ENCODE results near the gene ZDHHC5.

DNA sequence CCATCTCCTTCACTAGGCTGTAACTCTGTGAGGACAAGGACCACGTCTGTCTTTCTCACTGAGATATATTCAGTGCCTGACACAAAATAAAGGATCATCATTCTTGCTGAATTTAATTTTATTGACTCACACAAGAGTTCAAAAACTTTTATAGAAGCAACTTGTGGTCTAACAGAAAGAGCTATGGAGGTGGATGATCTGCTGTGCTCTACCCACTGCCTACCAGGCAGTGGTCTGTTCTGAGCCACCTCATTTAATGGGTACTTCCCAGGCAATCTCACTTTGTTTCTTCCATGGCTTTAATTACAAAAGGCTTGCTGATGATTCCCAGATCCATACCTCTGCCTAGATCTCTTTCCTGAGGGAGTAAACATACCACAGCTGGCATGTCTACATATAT is 79.0 kb downstream of the ZDHHC5 start:
- TF ChIP-seq, protein P1, sequence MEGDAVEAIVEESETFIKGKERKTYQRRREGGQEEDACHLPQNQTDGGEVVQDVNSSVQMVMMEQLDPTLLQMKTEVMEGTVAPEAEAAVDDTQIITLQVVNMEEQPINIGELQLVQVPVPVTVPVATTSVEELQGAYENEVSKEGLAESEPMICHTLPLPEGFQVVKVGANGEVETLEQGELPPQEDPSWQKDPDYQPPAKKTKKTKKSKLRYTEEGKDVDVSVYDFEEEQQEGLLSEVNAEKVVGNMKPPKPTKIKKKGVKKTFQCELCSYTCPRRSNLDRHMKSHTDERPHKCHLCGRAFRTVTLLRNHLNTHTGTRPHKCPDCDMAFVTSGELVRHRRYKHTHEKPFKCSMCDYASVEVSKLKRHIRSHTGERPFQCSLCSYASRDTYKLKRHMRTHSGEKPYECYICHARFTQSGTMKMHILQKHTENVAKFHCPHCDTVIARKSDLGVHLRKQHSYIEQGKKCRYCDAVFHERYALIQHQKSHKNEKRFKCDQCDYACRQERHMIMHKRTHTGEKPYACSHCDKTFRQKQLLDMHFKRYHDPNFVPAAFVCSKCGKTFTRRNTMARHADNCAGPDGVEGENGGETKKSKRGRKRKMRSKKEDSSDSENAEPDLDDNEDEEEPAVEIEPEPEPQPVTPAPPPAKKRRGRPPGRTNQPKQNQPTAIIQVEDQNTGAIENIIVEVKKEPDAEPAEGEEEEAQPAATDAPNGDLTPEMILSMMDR (IDR thresholded peaks at IDR 0.05), result no peak
- no peak for TF ChIP-seq EZH2 (IDR thresholded peaks at IDR 0.05; ENCODE audit: borderline replicate concordance, insufficient read depth, low read depth, low read length, poor library complexity, severe bottlenecking)
